GM12878 (cell line): ENCODE data around the gene SH3GL3. TPM values are rescaled to one million over a fixed set of nuclear protein-coding genes. Genes with fewer than 3 reads are reported as not detected.

Experiments
- ATAC-seq: fragments of 200-7000 bp; cut with Tn5 transposase; 3 replicates; pipeline ENCODE4 v1.9.1; 2020; ENCODE audit warnings: mild to moderate bottlenecking, moderate library complexity
- BruUV-seq: library from RNA; stranded (reverse); fragments of 400-500 nt; replicated peaks from 2 replicates; lab custom pipeline; 2021; lab: Mats Ljungman, UMichigan
- CTCF ChIA-PET: fragments of 300-600 bp; sonication (Branson Sonifier 250); formaldehyde crosslinking; extraction: SDS; loops from one replicate; lab custom pipeline; 2021; ENCODE audit warnings: inconsistent platforms; lab: Yijun Ruan, JAX
- POLR2A ChIA-PET: fragments of 350-600 bp; formaldehyde crosslinking; extraction: SDS; loops from one replicate; lab custom pipeline; 2021; ENCODE audit warnings: inconsistent platforms; lab: Charles Lee
- RAD21 ChIA-PET: fragments of 300-600 bp; sonication (Branson Sonifier 250); formaldehyde crosslinking; loops from one replicate; lab custom pipeline; 2023; ENCODE audit warnings: antibody characterized with exemption; ENCODE audit not compliant: unreplicated experiment; lab: Charles Lee
- SMC1A ChIA-PET: fragments of 300-600 bp; sonication (Branson Sonifier 250); formaldehyde crosslinking; loops from one replicate; lab custom pipeline; 2023; ENCODE audit not compliant: unreplicated experiment, uncharacterized antibody; lab: Charles Lee
- DNase-seq: peaks from one replicate; pipeline ENCODE4 v3.0.0-alpha.2; 2011; ENCODE audit warnings: low read depth, low spot score
- FAIRE-seq: peaks from 3 replicates; lab custom pipeline; 2011; peaks lifted over from hg19 to GRCh38; lab: Jason Lieb, UNC
- H2AFZ ChIP-seq: 2 replicates; pipeline ENCODE4 v1.6.0; 2011; ENCODE audit warnings: low read depth, low read length, control low read depth; ENCODE audit not compliant: control insufficient read depth
- H3K27ac ChIP-seq: 2 replicates; pipeline ENCODE4 v1.5.1; 2011; ENCODE audit warnings: control low read depth; ENCODE audit not compliant: control insufficient read depth, insufficient read depth
- H3K27me3 ChIP-seq, 2 experiments: replicated peaks in 1 of 2; 2 replicates each; pipeline versions ENCODE4 v1.6.0 to v1.6.1; 2011; ENCODE audit warnings: low read length in 1 of 2; ENCODE audit not compliant: control insufficient read depth in 2 of 2, insufficient read depth in 2 of 2
- H3K36me3 ChIP-seq, 2 experiments: 2 replicates each; pipeline ENCODE4 v1.5.1; 2011; ENCODE audit warnings: low read length in 1 of 2; ENCODE audit not compliant: control insufficient read depth in 2 of 2, insufficient read depth in 2 of 2
- H3K4me1 ChIP-seq: 2 replicates; pipeline ENCODE4 v1.6.1; 2011; ENCODE audit warnings: mild to moderate bottlenecking, low read length, moderate library complexity, mixed read lengths; ENCODE audit not compliant: control insufficient read depth, insufficient read depth
- H3K4me2 ChIP-seq: 2 replicates; pipeline ENCODE4 v1.6.0; 2011; ENCODE audit warnings: control low read depth; ENCODE audit not compliant: control insufficient read depth, insufficient read depth
- H3K4me3 ChIP-seq: fragments of 200-600 bp; sonication (generic); 2 replicates; pipeline ENCODE4 v1.5.1; 2016
- H3K79me2 ChIP-seq: 2 replicates; pipeline ENCODE4 v1.6.0; 2011; ENCODE audit warnings: low read length; ENCODE audit not compliant: control insufficient read depth, insufficient read depth
- H3K9ac ChIP-seq: 2 replicates; pipeline ENCODE4 v1.8.0; 2011; ENCODE audit warnings: low read length, control low read depth, mixed read lengths; ENCODE audit not compliant: control insufficient read depth, insufficient read depth
- H3K9me3 ChIP-seq: replicated peaks from 3 replicates; pipeline ENCODE4 v1.5.1; 2011; ENCODE audit warnings: mild to moderate bottlenecking, low read length; ENCODE audit not compliant: control insufficient read depth, insufficient read depth
- H4K20me1 ChIP-seq: 2 replicates; pipeline ENCODE4 v1.6.0; 2011; ENCODE audit not compliant: control insufficient read depth, insufficient read depth
- ATF2 ChIP-seq: IDR thresholded peaks from 2 replicates; pipeline ENCODE4 v1.6.1; 2012; ENCODE audit warnings: low read length, inconsistent platforms
- IKZF1 ChIP-seq: fragments of 450-650 bp; conservative IDR thresholded peaks from 2 replicates; pipeline ENCODE4 v1.6.1; 2017; ENCODE audit warnings: antibody characterized with exemption, mild to moderate bottlenecking
- JUNB ChIP-seq: IDR thresholded peaks from 2 replicates; pipeline ENCODE4 v1.6.1; 2016; ENCODE audit warnings: antibody characterized with exemption, mild to moderate bottlenecking
- MTA2 ChIP-seq: fragments of 450-650 bp; IDR thresholded peaks from 2 replicates; pipeline ENCODE4 v1.6.1; 2016; ENCODE audit warnings: low read depth, mild to moderate bottlenecking, moderate library complexity
- NFXL1 ChIP-seq: fragments of 450-650 bp; IDR thresholded peaks from 2 replicates; pipeline ENCODE4 v1.6.1; 2017; ENCODE audit warnings: antibody characterized with exemption, mild to moderate bottlenecking, borderline replicate concordance
- POLR2AphosphoS2 ChIP-seq: IDR thresholded peaks from 2 replicates; pipeline ENCODE4 v1.6.1; 2011; ENCODE audit warnings: low read depth, mild to moderate bottlenecking, low read length, improper control_type of control experiment, moderate library complexity
- PRDM15 ChIP-seq: fragments of 450-650 bp; formaldehyde crosslinking; IDR thresholded peaks from 2 replicates; pipeline ENCODE4 v1.4.0; 2020; ENCODE audit warnings: mild to moderate bottlenecking, moderate library complexity
- SMAD5 ChIP-seq: IDR thresholded peaks from 2 replicates; pipeline ENCODE4 v1.6.1; 2016; ENCODE audit warnings: antibody characterized with exemption, low read depth
- TCF7 ChIP-seq: IDR thresholded peaks from 2 replicates; pipeline ENCODE4 v1.6.1; 2014; ENCODE audit warnings: antibody characterized with exemption, borderline replicate concordance
- USF1 ChIP-seq: IDR thresholded peaks from 2 replicates; pipeline ENCODE4 v1.6.1; 2011; ENCODE audit warnings: borderline replicate concordance, low read depth, mild to moderate bottlenecking, moderate library complexity, mixed read lengths, low read length; ENCODE audit not compliant: insufficient read depth; ENCODE audit errors: extremely low read length
- YY1 ChIP-seq: IDR thresholded peaks from 2 replicates; pipeline ENCODE4 v1.6.1; 2011; ENCODE audit warnings: low read depth, mild to moderate bottlenecking, low read length
- ZBED1 ChIP-seq: IDR thresholded peaks from 2 replicates; pipeline ENCODE4 v1.6.1; 2016; ENCODE audit warnings: borderline replicate concordance
- ZBTB33 ChIP-seq: fragments of 450-650 bp; IDR thresholded peaks from 2 replicates; pipeline ENCODE4 v1.6.1; 2017; ENCODE audit warnings: mild to moderate bottlenecking
- ZBTB4 ChIP-seq: fragments of 450-650 bp; formaldehyde crosslinking; IDR thresholded peaks from 2 replicates; pipeline ENCODE4 v1.4.0; 2022; ENCODE audit warnings: mild to moderate bottlenecking, moderate library complexity
- WGBS: methylation state at CpG from one replicate; pipeline ENCODE4 v1.1.6; 2016; ENCODE audit warnings: low lambda C conversion rate; ENCODE audit not compliant: insufficient replicate concordance, insufficient coverage; ENCODE audit errors: missing lambda C conversion rate; 5-methylcytosine and 5-hydroxymethylcytosine counted together
- in situ Hi-C: fragments of 300-500 bp; cut with MboI; formaldehyde crosslinking; loops from 9 replicates; pipeline ENCODE4 v1.14.3; 2018; ENCODE audit warnings: mixed read lengths
- intact Hi-C: fragments of 100-400 bp; cut with micrococcal nuclease; formaldehyde crosslinking; loops from one replicate; pipeline ENCODE4 v1.14.2; 2022; ENCODE audit not compliant: unreplicated experiment
- polyA plus RNA-seq, 11 experiments: library from polyadenylated mRNA; depleted of rRNA in 4 of 11; unstranded in 6 of 11; stranded (reverse) in 5 of 11; fragments of >200 nt; fragmentation: Nextera tagmentation in 4 of 11; fragmentation: Illumina TruSeq in 1 of 11; extraction: Ambion mirVana in 4 of 11; extraction: Trizol in 1 of 11; gene quantifications; 1 replicate in 1 of 11; 2 replicates in 10 of 11; pipeline versions ENCODE4 v1.2.1 to v1.2.3, GENCODE V29; 2011 to 2016; ENCODE audit warnings: inconsistent platforms in 2 of 11, missing spikeins in 2 of 11, low read depth in 1 of 11
- total RNA-seq, 4 experiments: library from RNA; depleted of rRNA in 3 of 4; stranded (reverse); fragments of >200 nt in 3 of 4; fragmentation: Illumina TruSeq in 1 of 4; extraction: Trizol in 1 of 4; gene quantifications; 2 replicates each; pipeline versions ENCODE4 v1.2.1 to v1.2.3, GENCODE V29; 2013 to 2021

The SH3GL3 gene
- total and polyA plus RNA-seq, 10 of the 15 experiments (the other 5 are each of a cell fraction or from before 2014, with no cell fraction given) = not detected

- Histone ChIP-seq H3K9me3 (no peaks in the 10 kb centered on the region; the same call in 1 of the 3 replicates), H3K9ac (no peak overlapping the region), H3K4me1 (no peaks in the 10 kb centered on the region), H3K4me3 (no peak overlapping the region), H4K20me1 (no peaks in the 10 kb centered on the region), H3K27me3 (peaks cover 6 to 7% of the 10 kb centered on the region in 2 experiments; a peak in 3 of 4 replicates), H3K79me2 (no peaks in the 10 kb centered on the region), H2AFZ (no peak overlapping the region), H3K36me3 (no peaks in the 10 kb centered on the region), H3K4me2 (no peak overlapping the region), H3K27ac (no peak overlapping the region)
- ATAC-seq = no peak
- DNase-seq = no peak
- RAD21 ChIA-PET = no interaction called here
- 60% methylated on average over 15 of the region's 18 CpGs for WGBS
- no peak for FAIRE-seq
- CTCF ChIA-PET = no interaction called here
- SMC1A ChIA-PET = no interaction called here
- intact Hi-C loops (no loop called here), in situ Hi-C loops (no loop called here)
- POLR2A ChIA-PET = no interaction called here
- BruUV-seq = no TSS peak
- no peak for TF ChIP-seq USF1
- no peak for TF ChIP-seq ZBTB33
- no peak for TF ChIP-seq ZBED1
- no peak for TF ChIP-seq JUNB
- TF ChIP-seq NFXL1 = no peak
- no peak for TF ChIP-seq YY1
- TF ChIP-seq SMAD5 = no peak
- no peak for TF ChIP-seq TCF7
- TF ChIP-seq POLR2AphosphoS2 = no peak
- no peak for TF ChIP-seq PRDM15
- TF ChIP-seq ATF2 = no peak
- TF ChIP-seq IKZF1 = no peak
- no peak for TF ChIP-seq MTA2
- TF ChIP-seq ZBTB4 = no peak
Measured at GRCh38 chr15:83653288-83653638, 206.1 kb downstream of the SH3GL3 start.
